Lower lobe of right lung (tissue), 2 donors: ENCODE measurements around the gene MEIS1. TPM values are rescaled to one million over a fixed set of nuclear protein-coding genes. Genes with fewer than 3 reads are reported as not detected.

Experiments used
- ATAC-seq, 2 donors: fragments of 200-7000 bp; cut with Tn5 transposase; one replicate each; pipeline ENCODE4 v1.9.1; 2020 to 2022; ENCODE audit warnings: mild to moderate bottlenecking in 2 of 2, moderate library complexity in 2 of 2
- DNase-seq: peaks from one replicate; pipeline ENCODE4 v3.0.0-alpha.2; 2020
- H3K27ac ChIP-seq: fragments of 200-600 bp; one replicate; pipeline ENCODE4 v1.8.0; 2022
- H3K27me3 ChIP-seq: fragments of 200-600 bp; one replicate; pipeline ENCODE4 v1.8.0; 2022; ENCODE audit warnings: low read depth
- H3K36me3 ChIP-seq: fragments of 200-600 bp; one replicate; pipeline ENCODE4 v1.8.0; 2022; ENCODE audit warnings: mild to moderate bottlenecking
- H3K4me1 ChIP-seq: fragments of 200-600 bp; one replicate; pipeline ENCODE4 v1.8.0; 2022
- H3K4me3 ChIP-seq: fragments of 200-600 bp; one replicate; pipeline ENCODE4 v1.8.0; 2022; ENCODE audit warnings: mild to moderate bottlenecking
- H3K9me3 ChIP-seq: fragments of 200-600 bp; one replicate; pipeline ENCODE4 v1.8.0; 2022
- intact Hi-C: fragments of 100-400 bp; cut with DNase I; formaldehyde crosslinking; loops from one replicate; pipeline ENCODE4 v1.11.0; 2022
- total RNA-seq: library from RNA; stranded (reverse); fragmentation: NEBNext Ultra II Directional; extraction: Animal tissue kit (Norgen Biotek cat#: 25700); gene quantifications from one replicate; pipeline ENCODE4 v1.2.1, GENCODE V29; 2021
- TF ChIP-seq, protein P1 (sequence below): fragments of 200-600 bp; IDR thresholded peaks from one replicate; pipeline ENCODE4 v1.8.0; 2022; ENCODE audit warnings: antibody characterized with exemption, mild to moderate bottlenecking
- donor health status: DM: no; HTN: yes; CAD: no; lungs with severe emphysema.

MEIS1 gene
- total RNA-seq, 1 donor from 2014 or later: 54.7 TPM

DNA sequence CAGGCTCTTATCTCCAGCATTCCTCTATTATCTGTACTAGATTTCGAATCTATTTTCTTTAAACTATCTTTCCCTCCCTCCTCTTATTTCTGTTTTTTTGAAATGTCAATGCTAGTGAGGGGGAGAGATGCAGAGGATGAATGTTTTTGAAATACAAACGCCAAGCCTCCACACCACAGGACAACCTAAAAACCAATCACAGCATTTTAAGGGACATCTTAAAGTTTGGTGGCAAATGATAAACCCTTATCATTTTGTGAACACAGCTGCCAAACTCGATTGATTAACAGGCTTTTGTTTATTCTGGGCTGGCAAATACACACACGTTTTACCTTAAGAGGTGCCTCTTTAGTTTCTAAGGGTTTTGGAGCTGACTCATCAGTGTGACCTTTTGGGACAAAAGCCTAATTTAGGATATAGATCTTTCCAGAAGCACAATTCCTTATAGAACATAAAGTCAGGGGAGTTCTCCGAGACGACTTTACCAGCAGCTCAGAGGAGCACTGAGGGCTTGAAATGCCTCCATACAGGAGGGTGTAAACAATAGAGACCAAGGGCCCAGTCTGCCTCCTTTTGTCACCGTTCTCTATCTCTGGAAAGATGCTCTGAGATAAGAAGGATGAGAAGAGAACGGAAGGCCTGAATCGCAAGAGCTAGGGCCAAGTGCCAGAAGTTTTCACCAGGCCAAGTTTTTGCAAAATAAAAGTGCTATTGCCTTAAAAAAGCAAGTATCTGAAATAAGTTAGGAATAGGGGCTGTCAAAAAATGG, 4.2 kb upstream of the MEIS1 start:
- DNase-seq (no peak), ATAC-seq (no peak)
- Histone ChIP-seq H3K27ac (no peak overlapping the region), H3K4me3 (no peak overlapping the region), H3K9me3 (no peaks in the 10 kb centered on the region), H3K4me1 (peaks cover 21% of the 10 kb centered on the region), H3K36me3 (no peaks in the 10 kb centered on the region), H3K27me3 (peaks cover 47% of the 10 kb centered on the region)
- intact Hi-C loops: no loop called here
- TF ChIP-seq, protein P1, sequence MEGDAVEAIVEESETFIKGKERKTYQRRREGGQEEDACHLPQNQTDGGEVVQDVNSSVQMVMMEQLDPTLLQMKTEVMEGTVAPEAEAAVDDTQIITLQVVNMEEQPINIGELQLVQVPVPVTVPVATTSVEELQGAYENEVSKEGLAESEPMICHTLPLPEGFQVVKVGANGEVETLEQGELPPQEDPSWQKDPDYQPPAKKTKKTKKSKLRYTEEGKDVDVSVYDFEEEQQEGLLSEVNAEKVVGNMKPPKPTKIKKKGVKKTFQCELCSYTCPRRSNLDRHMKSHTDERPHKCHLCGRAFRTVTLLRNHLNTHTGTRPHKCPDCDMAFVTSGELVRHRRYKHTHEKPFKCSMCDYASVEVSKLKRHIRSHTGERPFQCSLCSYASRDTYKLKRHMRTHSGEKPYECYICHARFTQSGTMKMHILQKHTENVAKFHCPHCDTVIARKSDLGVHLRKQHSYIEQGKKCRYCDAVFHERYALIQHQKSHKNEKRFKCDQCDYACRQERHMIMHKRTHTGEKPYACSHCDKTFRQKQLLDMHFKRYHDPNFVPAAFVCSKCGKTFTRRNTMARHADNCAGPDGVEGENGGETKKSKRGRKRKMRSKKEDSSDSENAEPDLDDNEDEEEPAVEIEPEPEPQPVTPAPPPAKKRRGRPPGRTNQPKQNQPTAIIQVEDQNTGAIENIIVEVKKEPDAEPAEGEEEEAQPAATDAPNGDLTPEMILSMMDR: no peak

DNA sequence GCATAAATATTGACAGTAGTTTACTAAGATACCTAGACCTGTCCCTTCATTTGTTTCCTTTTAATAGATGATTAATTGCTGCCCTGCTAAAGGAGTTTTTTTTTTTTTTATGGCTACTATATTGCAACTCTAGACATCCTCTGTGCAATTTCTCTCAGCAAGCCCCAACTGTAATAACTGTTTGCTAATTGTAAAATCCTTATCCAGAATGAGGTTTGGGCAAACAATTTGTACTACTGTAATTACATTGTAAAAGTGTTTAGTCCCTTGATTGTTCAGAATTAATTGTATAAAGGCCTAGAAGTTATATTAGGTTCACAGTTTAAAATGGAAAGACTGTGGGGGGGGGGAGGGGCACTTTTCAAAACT, 3.7 kb upstream of the MEIS1 start:
- Histone ChIP-seq H3K27me3 (peaks cover 41% of the 10 kb centered on the region), H3K4me1 (peaks cover 21% of the 10 kb centered on the region), H3K9me3 (no peaks in the 10 kb centered on the region), H3K27ac (no peak overlapping the region), H3K4me3 (no peak overlapping the region), H3K36me3 (no peaks in the 10 kb centered on the region)
- intact Hi-C loops: no loop called here
- DNase-seq: no peak
- no peak for ATAC-seq
- TF ChIP-seq, protein P1: no peak

DNA sequence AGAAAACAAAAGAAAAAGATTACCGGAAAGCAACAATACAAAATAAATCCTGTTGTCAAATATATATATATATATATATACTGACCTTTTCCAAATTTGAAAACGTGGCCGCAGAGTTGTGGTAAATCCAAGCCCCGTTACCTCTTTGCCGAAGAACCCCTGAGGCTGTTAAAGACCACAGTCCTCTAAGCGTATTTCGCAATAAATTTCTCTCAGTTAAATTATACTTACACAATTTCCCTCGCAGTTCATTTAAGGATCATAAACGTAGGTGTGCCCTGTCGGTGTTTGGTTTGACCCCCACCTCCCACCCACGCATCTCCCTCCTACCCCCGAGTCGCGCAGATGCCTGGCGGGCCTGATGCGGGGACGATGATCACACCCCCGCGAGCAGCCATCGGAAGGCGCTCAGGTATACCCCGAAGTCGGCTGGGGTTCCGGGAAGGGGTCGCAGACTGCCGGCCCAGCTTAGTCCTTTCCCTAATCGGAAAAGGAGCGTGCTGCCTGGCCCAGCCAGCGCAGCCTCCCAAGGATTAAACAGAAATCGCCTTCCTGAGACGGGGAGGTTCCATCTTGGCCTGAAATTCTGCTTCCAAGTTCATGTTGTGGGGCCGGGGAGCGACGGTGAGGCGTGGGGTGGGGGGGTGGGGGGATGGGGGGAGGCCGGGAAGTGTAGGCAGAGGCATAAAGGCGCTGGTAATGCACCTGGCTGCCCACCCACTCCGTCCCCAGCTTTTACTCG, 2.9 kb upstream of the MEIS1 start:
- H3K27ac ChIP-seq: peak overlapping the region; percentile 26
- no peaks in the 10 kb centered on the region for H3K36me3 ChIP-seq
- H3K4me1 ChIP-seq: peaks cover 17% of the 10 kb centered on the region
- peak; percentile 45 for DNase-seq
- TF ChIP-seq, protein P1: no peak
- H3K4me3 ChIP-seq: no peak overlapping the region
- H3K27me3 ChIP-seq: peaks cover 34% of the 10 kb centered on the region
- H3K9me3 ChIP-seq: no peaks in the 10 kb centered on the region
- intact Hi-C loops: no loop called here
- no peak for ATAC-seq

DNA sequence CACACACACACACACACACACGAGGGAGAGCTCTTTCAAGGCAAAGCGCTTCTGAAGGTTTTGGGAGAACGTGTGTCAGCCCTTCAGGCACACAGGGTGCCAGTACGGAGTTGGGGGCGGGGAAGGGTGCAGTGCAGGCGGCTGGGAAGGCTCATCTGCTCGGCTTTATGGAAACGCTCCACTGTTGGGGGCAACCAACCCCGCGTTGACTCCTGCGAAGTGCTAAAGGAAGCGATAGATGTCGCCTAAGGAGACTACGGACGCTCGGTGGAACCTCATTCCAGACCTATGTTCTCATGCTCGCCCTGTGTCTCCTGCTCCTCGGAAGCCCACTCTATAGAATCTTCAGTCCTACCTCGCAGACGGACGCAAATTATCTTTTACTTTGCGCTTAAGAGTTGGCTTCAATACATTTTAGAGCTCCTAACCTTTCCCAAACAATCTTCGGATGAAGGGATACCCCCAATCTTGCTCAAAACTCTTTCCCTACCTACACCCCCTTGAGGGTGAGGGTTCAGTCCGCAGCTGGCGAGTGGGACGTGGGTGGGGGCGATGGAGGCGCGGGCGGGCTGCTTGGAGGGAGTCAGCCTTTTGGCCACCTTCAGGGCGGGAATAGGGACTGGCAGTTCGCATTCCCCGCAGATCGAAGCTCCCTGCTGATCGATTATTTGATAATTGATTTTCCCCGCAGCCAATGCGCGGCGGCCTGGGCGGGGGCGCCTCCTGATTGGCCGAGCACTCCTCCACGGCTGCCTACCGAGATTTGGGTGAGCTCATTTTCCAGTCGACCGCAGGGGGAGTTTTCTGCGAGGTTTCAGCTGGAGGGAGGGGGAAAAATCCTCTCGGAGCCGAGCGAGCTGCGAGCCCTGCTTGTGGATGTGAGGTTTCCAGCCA, 1.9 kb upstream of the MEIS1 start:
- no peaks in the 10 kb centered on the region for H3K9me3 ChIP-seq
- TF ChIP-seq, protein P1: no peak
- H3K27me3 ChIP-seq: peaks cover 39% of the 10 kb centered on the region
- ATAC-seq (peak; percentile 80 to 83), DNase-seq (peak; percentile 77)
- H3K4me3 ChIP-seq: peak overlapping the region; percentile 71
- intact Hi-C loops: no loop called here
- peaks cover 17% of the 10 kb centered on the region for H3K4me1 ChIP-seq
- peaks cover 4% of the 10 kb centered on the region for H3K36me3 ChIP-seq
- peak overlapping the region; percentile 91 for H3K27ac ChIP-seq

DNA sequence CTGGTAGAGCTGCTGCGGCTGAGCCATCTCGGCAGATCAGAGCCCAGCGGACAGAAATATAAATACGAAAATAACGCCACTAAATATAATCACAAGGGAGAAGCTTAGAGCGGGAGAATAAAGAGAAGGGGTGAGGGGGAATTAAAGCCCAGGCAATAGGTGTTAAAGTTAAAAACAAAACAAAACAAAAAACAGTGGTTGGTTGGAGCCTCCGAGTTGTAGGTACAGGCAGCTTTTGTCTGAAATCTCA, 1.3 kb upstream of the MEIS1 start:
- H3K4me3 ChIP-seq: peak overlapping the region; percentile 71
- H3K4me1 ChIP-seq: peaks cover 17% of the 10 kb centered on the region
- TF ChIP-seq, protein P1: no peak
- H3K9me3 ChIP-seq: no peaks in the 10 kb centered on the region
- H3K27ac ChIP-seq: peak overlapping the region; percentile 91
- peaks cover 6% of the 10 kb centered on the region for H3K36me3 ChIP-seq
- DNase-seq: no peak
- peaks cover 44% of the 10 kb centered on the region for H3K27me3 ChIP-seq
- intact Hi-C loops: no loop called here
- ATAC-seq: no peak
